Left ventricle myocardium superior (tissue), 1 donor: ENCODE results near the gene AQP6. TPM values are rescaled to one million over a fixed set of nuclear protein-coding genes. Genes with fewer than 3 reads are reported as not detected.
"Not testable (repeated sequence)": the region's sequence is repeated elsewhere in the genome, so short reads cannot be mapped to it uniquely, and the experiment has no call there.

Source experiments
- ATAC-seq: fragments of 200-7000 bp; cut with Tn5 transposase; one replicate; pipeline ENCODE4 v1.9.1; 2020; ENCODE audit warnings: mild to moderate bottlenecking, moderate library complexity
- DNase-seq: peaks from one replicate; pipeline ENCODE4 v3.0.0-alpha.2; 2020
- intact Hi-C: fragments of 100-400 bp; cut with micrococcal nuclease; formaldehyde crosslinking; loops from one replicate; pipeline ENCODE4 v1.11.0; 2022
- total RNA-seq: library from RNA; stranded (reverse); fragmentation: NEBNext Ultra II Directional; extraction: Animal tissue kit (Norgen Biotek cat#: 25700); gene quantifications from one replicate; pipeline ENCODE4 v1.2.1, GENCODE V29; 2021
- donor health status: DM: no; HTN: yes; CAD: no; lungs with severe emphysema.

The AQP6 gene
- total RNA-seq, 1 donor from 2014 or later: not detected

- ATAC-seq: no peak
These were observed 9.7 kb downstream of the AQP6 start for GRCh38 chr12:49982246-49983087.

GRCh38 chr12:49983892-49984291 is 11.1 kb downstream of the AQP6 start:
- intact Hi-C loops: no loop called here
- DNase-seq: no peak
- ATAC-seq: peak; percentile 82

More at GRCh38 chr12:49982246-49983087, 9.7 kb downstream of the AQP6 start:
- intact Hi-C loops: no loop called here
- no peak for DNase-seq

GRCh38 chr12:49984476-49985359 is 12.0 kb downstream of the AQP6 start:
- no peak for DNase-seq
- intact Hi-C loops: no loop called here
- no peak for ATAC-seq

GRCh38 chr12:49985981-49986380 is 13.2 kb downstream of the AQP6 start:
- ATAC-seq (no peak), DNase-seq (no peak)
- intact Hi-C loops: no loop called here

GRCh38 chr12:49986476-49986875 is 13.7 kb downstream of the AQP6 start:
- intact Hi-C loops, DNase-seq, ATAC-seq: not testable (repeated sequence)

- peak; percentile 54 for ATAC-seq
- DNase-seq: no peak
- intact Hi-C loops: no loop called here
These were observed 15.0 kb downstream of the AQP6 start for GRCh38 chr12:49987625-49988303.

- ATAC-seq, intact Hi-C loops, DNase-seq: not testable (repeated sequence)
These were observed 16.7 kb downstream of the AQP6 start for GRCh38 chr12:49989400-49989799.

GRCh38 chr12:49990273-49990672 is 17.5 kb downstream of the AQP6 start:
- intact Hi-C loops: no loop called here
- DNase-seq (no peak), ATAC-seq (no peak)

- intact Hi-C loops: no loop called here
- ATAC-seq (no peak), DNase-seq (no peak)
These were observed 25.7 kb downstream of the AQP6 start for GRCh38 chr12:49998453-49998852.

- DNase-seq (no peak), ATAC-seq (peak; percentile 43)
- intact Hi-C loops: no loop called here
These were observed 30.8 kb downstream of the AQP6 start for GRCh38 chr12:50003595-50003994.

- no peak for ATAC-seq
- intact Hi-C loops: no loop called here
These were observed 31.9 kb downstream of the AQP6 start for GRCh38 chr12:50004696-50005095.

GRCh38 chr12:50005175-50005574 is 32.4 kb downstream of the AQP6 start:
- ATAC-seq: no peak

More at GRCh38 chr12:50004696-50005095, 31.9 kb downstream of the AQP6 start:
- no peak for DNase-seq

GRCh38 chr12:50006280-50006679 is 33.5 kb downstream of the AQP6 start:
- intact Hi-C loops: no loop called here
- DNase-seq: no peak
- ATAC-seq: no peak

More at GRCh38 chr12:50005175-50005574, 32.4 kb downstream of the AQP6 start:
- DNase-seq: no peak
- intact Hi-C loops: no loop called here

- DNase-seq (no peak), ATAC-seq (no peak)
- intact Hi-C loops: no loop called here
These were observed 34.2 kb downstream of the AQP6 start for GRCh38 chr12:50006754-50007442.

- ATAC-seq (no peak), DNase-seq (no peak)
- intact Hi-C loops: no loop called here
These were observed 40.8 kb downstream of the AQP6 start for GRCh38 chr12:50013361-50014147.

- DNase-seq: no peak
- intact Hi-C loops: no loop called here
- no peak for ATAC-seq
These were observed 41.6 kb downstream of the AQP6 start for GRCh38 chr12:50014342-50014741.

GRCh38 chr12:50016501-50017475 is 44.0 kb downstream of the AQP6 start:
- ATAC-seq (peak; percentile 80), DNase-seq (no peak)
- intact Hi-C loops: no loop called here
